ENCODE results near the gene GFRAL.
A peak's percentile ranks its signal among the peaks of the same experiment; 100 is the strongest.
"Not testable (repeated sequence)": the region's sequence is repeated elsewhere in the genome, so short reads cannot be mapped to it uniquely, and the experiment has no call there.

The GFRAL gene

DNA sequence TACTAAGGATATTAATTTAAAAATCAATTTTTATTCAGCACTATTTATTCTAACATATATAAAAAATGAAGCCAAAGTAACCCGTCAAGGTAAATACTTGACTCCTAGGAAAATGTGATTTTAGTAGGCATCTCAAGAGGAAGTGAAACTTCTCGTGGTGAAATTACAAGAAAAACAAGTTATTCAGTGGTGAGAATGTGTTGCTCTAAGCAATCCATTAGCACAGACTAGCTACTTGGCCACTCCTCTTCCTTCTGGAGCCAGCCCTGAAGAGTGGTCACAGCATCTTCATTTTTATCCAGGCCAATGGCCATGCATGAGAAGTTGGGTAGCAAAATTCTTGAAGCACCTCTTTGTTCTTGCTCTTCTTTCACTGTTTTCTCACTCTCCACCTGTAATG is 40.4 kb upstream of the GFRAL start:
- Histone ChIP-seq H3K4me3 (IDR thresholded peaks at IDR 0.05; ENCODE audit: insufficient read depth, low read depth, low read length) (no peak overlapping the region), H3K27me3 (ENCODE audit: insufficient read depth, low read depth) (no peaks in the 10 kb centered on the region), H4K20me1 (ENCODE audit: insufficient read depth) (no peaks in the 10 kb centered on the region), H3K4me2 (peak overlapping the region; percentile 1; the same call in 1 of the 2 replicates), H3K9ac (no peak overlapping the region), H3K27ac (no peak overlapping the region), H2AFZ (ENCODE audit: low read depth) (no peak overlapping the region), H3K79me2 (ENCODE audit: insufficient read depth, low read depth) (no peaks in the 10 kb centered on the region), H3K36me3 (ENCODE audit: insufficient read depth) (no peaks in the 10 kb centered on the region), H3K4me1 (ENCODE audit: low read depth, poor library complexity, severe bottlenecking) (peaks cover 13% of the 10 kb centered on the region)
- TF ChIP-seq CTCF (conservative IDR thresholded peaks at IDR 0.05; ENCODE audit: low read depth, low read length), result no peak

- no peak overlapping the region for H3K9ac ChIP-seq
- no peak for TF ChIP-seq CTCF (conservative IDR thresholded peaks at IDR 0.05; ENCODE audit: low read depth, low read length)
- H3K79me2 ChIP-seq (ENCODE audit: insufficient read depth, low read depth), result no peaks in the 10 kb centered on the region
- no peaks in the 10 kb centered on the region for H4K20me1 ChIP-seq (ENCODE audit: insufficient read depth)
- H3K36me3 ChIP-seq (ENCODE audit: insufficient read depth), result no peaks in the 10 kb centered on the region
- no peak overlapping the region for H3K4me2 ChIP-seq
- H3K27ac ChIP-seq, result no peak overlapping the region
- no peaks in the 10 kb centered on the region for H3K27me3 ChIP-seq (ENCODE audit: insufficient read depth, low read depth)
- no peak overlapping the region for H2AFZ ChIP-seq (ENCODE audit: low read depth)
- H3K4me3 ChIP-seq (IDR thresholded peaks at IDR 0.05; ENCODE audit: insufficient read depth, low read depth, low read length), result no peak overlapping the region
- H3K4me1 ChIP-seq (ENCODE audit: low read depth, poor library complexity, severe bottlenecking), result peaks cover 13% of the 10 kb centered on the region
These were observed 36.5 kb upstream of the GFRAL start for GRCh38 chr6:55290736-55291135.

DNA sequence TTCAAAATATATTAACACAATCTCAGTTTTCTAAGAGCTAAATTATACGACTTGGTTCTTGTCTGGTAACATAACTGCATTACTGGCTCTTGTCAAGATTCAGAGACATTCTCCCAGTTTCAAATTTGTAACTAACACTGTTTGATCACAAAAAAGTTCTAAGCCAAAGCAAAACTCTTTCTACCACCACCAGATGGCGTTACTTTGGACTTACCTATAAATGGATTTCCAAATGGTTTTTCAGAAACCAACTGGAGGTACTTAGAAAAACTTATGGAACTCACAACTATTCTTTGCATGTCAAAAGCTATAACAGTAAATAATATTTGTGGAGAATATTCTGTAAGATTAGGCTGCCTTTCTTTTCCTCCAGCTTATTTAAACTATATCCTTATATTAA is 34.2 kb upstream of the GFRAL start:
- Histone ChIP-seq H3K4me3 (IDR thresholded peaks at IDR 0.05; ENCODE audit: insufficient read depth, low read depth, low read length) (no peak overlapping the region), H3K4me2 (no peak overlapping the region), H3K27ac (no peak overlapping the region), H3K4me1 (ENCODE audit: low read depth, poor library complexity, severe bottlenecking) (no peaks in the 10 kb centered on the region), H3K79me2 (ENCODE audit: insufficient read depth, low read depth) (no peaks in the 10 kb centered on the region), H3K27me3 (ENCODE audit: insufficient read depth, low read depth) (no peaks in the 10 kb centered on the region), H2AFZ (ENCODE audit: low read depth) (no peak overlapping the region), H3K9ac (no peak overlapping the region), H4K20me1 (ENCODE audit: insufficient read depth) (no peaks in the 10 kb centered on the region), H3K36me3 (ENCODE audit: insufficient read depth) (no peaks in the 10 kb centered on the region)
- peak; percentile 49; the same call in 1 of the 2 replicates for TF ChIP-seq CTCF (conservative IDR thresholded peaks at IDR 0.05; ENCODE audit: low read depth, low read length)

- H3K4me1 ChIP-seq (ENCODE audit: low read depth, poor library complexity, severe bottlenecking); H2AFZ ChIP-seq (ENCODE audit: low read depth); H3K4me2 ChIP-seq; H3K36me3 ChIP-seq (ENCODE audit: insufficient read depth); H3K27me3 ChIP-seq (ENCODE audit: insufficient read depth, low read depth); H3K9ac ChIP-seq; H4K20me1 ChIP-seq (ENCODE audit: insufficient read depth); H3K79me2 ChIP-seq (ENCODE audit: insufficient read depth, low read depth); H3K4me3 ChIP-seq (IDR thresholded peaks at IDR 0.05; ENCODE audit: insufficient read depth, low read depth, low read length); H3K27ac ChIP-seq: not testable (repeated sequence)
These were observed 30.1 kb upstream of the GFRAL start for GRCh38 chr6:55297214-55297613.

DNA sequence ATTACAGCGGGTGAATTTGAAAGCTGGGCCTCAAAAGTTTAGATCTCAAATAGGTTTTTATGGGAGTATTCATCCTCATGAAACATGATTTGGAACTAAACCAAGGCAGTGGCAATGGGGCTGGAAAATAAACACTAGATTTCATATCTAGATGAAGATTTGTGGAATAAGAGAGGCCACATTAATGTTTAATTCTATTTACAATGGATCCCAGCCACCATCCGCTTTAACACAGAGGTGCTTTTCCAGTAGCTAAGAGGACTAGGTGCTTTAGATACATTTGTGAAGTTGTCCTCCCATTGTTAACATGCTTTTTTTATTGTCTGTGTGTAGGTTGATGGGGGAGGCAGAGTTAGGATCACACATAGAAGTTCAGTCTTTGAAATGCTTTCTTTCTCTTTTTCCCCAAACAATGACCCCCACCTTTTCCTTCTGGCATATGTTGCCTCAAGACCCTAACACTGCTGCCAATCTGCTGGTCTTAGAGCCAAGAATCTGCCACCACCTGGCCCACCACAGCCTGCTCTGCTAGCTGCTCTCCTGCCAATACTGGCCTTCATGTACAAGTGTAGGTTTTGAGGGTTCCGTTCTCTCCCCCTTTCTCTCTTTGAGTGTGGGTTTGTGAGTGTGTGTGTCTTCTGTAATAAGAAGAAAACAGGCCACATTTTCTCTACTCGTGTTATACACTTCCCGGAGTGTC is 27.8 kb upstream of the GFRAL start:
- Histone ChIP-seq H3K27ac (no peak overlapping the region), H3K36me3 (ENCODE audit: insufficient read depth) (no peaks in the 10 kb centered on the region), H3K4me1 (ENCODE audit: low read depth, poor library complexity, severe bottlenecking) (no peaks in the 10 kb centered on the region), H4K20me1 (ENCODE audit: insufficient read depth) (no peaks in the 10 kb centered on the region), H3K4me2 (no peak overlapping the region), H3K79me2 (ENCODE audit: insufficient read depth, low read depth) (no peaks in the 10 kb centered on the region), H3K9ac (no peak overlapping the region), H3K27me3 (ENCODE audit: insufficient read depth, low read depth) (no peaks in the 10 kb centered on the region), H2AFZ (ENCODE audit: low read depth) (no peak overlapping the region), H3K4me3 (IDR thresholded peaks at IDR 0.05; ENCODE audit: insufficient read depth, low read depth, low read length) (no peak overlapping the region)
- TF ChIP-seq CTCF (conservative IDR thresholded peaks at IDR 0.05; ENCODE audit: low read depth, low read length), result no peak
